ENCODE data around the gene PRSS50. TPM values are rescaled to one million over a fixed set of nuclear protein-coding genes. Genes with fewer than 3 reads are reported as not detected.

PRSS50 gene, protein sequence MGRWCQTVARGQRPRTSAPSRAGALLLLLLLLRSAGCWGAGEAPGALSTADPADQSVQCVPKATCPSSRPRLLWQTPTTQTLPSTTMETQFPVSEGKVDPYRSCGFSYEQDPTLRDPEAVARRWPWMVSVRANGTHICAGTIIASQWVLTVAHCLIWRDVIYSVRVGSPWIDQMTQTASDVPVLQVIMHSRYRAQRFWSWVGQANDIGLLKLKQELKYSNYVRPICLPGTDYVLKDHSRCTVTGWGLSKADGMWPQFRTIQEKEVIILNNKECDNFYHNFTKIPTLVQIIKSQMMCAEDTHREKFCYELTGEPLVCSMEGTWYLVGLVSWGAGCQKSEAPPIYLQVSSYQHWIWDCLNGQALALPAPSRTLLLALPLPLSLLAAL
- total RNA-seq = not detected

DNA sequence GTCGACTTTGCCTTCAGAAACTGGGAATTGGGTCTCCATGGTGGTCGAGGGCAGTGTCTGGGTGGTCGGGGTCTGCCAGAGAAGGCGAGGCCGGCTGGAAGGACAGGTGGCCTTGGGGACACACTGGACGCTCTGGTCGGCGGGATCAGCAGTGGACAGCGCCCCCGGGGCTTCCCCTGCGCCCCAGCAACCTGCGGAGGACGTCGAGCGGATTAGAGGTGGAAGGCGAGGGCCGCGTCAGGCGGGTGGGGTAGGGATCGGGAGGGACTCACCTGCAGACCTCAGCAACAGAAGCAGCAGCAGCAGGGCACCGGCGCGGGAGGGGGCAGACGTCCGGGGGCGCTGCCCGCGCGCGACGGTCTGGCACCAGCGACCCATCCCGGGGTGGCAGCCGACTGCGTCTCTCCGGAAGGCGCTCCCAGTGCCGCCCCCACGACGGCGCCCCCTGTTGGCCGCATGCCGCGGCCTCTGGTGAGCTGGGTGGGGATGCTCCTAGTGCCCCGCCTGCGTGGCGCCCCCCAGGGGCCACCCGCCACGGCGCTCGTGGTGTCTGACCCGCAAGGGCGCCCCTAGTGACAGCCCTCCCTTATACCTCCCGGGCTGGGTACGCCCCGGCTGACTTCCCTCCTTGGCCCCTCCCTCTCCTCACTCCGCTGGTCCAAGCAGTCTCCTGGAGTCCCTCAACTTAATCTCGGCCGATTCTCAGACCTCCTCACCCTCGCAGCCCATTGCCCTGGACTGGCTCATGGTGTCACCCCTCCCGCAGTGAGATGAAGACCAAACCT is at the start of gene PRSS50:
TSS of gene PRSS50 (minus strand) at position 423 of the 785 bp plus-strand sequence. CDS start at position 378, 45 bp downstream.
- no peak within 1 kb of the TSS for H3K27ac Mint-ChIP-seq
- ATAC-seq (peak; percentile 88), DNase-seq (peak; percentile 59)
- ChIA-PET POLR2A (no interaction called here), CTCF (interaction anchor here (1.0 to 1.7 kb wide), 4 partner anchors 15 to 192 kb away, joined by 3 to 4 read pairs (median 3); no protein-coding TSS in a partner anchor)
- H3K27me3 Mint-ChIP-seq = peaks cover 16% of the 10 kb centered on the region
- no peaks in the 10 kb centered on the region for H3K36me3 Mint-ChIP-seq (ENCODE audit: low read depth)
- H3K4me1 Mint-ChIP-seq (ENCODE audit: low read depth) = no peaks in the 10 kb centered on the region
- H3K4me3 Mint-ChIP-seq = no peak within 1 kb of the TSS
- TF ChIP-seq, protein P1, sequence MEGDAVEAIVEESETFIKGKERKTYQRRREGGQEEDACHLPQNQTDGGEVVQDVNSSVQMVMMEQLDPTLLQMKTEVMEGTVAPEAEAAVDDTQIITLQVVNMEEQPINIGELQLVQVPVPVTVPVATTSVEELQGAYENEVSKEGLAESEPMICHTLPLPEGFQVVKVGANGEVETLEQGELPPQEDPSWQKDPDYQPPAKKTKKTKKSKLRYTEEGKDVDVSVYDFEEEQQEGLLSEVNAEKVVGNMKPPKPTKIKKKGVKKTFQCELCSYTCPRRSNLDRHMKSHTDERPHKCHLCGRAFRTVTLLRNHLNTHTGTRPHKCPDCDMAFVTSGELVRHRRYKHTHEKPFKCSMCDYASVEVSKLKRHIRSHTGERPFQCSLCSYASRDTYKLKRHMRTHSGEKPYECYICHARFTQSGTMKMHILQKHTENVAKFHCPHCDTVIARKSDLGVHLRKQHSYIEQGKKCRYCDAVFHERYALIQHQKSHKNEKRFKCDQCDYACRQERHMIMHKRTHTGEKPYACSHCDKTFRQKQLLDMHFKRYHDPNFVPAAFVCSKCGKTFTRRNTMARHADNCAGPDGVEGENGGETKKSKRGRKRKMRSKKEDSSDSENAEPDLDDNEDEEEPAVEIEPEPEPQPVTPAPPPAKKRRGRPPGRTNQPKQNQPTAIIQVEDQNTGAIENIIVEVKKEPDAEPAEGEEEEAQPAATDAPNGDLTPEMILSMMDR (IDR thresholded peaks at IDR 0.05) = peak; percentile 77
- peaks cover 3% of the 10 kb centered on the region for H3K9me3 Mint-ChIP-seq
- intact Hi-C loops (cut with micrococcal nuclease) = no loop called here

DNA sequence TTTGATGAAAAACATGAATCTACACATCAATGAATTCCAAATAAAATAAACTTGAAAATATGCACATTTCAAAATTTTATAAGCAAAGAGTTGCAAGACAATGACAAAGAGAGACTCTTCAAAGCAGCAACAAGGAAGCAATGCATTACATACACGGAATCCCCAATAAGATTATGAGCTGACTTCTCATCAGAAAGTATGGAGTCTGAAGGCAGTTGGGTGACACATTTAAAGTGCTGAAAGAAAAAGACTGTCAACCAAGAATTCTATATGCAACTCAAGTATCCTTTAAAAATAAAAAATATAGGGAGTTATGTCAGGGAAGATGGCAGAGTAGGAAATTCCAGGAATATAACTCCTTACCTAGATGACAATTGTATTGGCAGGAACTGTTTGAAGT is 46.5 kb upstream of the PRSS50 start:
- ATAC-seq = no peak
- Mint-ChIP-seq H3K36me3 (ENCODE audit: low read depth) (peaks cover 3% of the 10 kb centered on the region), H3K27ac (no peak overlapping the region)

DNA sequence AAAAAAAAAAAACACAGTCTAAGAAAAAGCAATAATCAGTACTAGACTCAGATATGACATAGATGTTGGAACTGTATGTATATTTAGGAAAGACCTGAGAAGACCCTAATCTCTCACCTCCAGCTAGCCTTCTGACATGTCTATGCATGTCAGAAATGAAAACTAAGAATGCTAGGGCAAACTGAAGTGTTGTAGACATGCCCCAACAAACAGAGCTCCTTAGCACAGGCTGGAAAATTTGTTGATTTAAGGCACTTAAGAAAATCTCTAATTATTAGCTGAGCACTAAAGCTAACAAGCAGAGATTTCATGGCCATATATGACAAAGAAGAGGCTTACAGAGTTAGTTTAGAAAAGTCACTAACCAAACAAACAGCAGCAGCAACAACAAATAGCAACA is 45.5 kb upstream of the PRSS50 start:
- H3K4me3 Mint-ChIP-seq = no peak overlapping the region

More for the DNA sequence above, 46.5 kb upstream of the PRSS50 start:
- TF ChIP-seq, protein P1 (IDR thresholded peaks at IDR 0.05) = no peak
- ChIA-PET POLR2A (no interaction called here), CTCF (interaction anchor here (1.1 kb wide), 1 partner anchor 11 kb away, joined by 4 read pairs; no protein-coding TSS in a partner anchor)
- no peak overlapping the region for H3K4me3 Mint-ChIP-seq
- no peaks in the 10 kb centered on the region for H3K27me3 Mint-ChIP-seq
- no peaks in the 10 kb centered on the region for H3K4me1 Mint-ChIP-seq (ENCODE audit: low read depth)
- DNase-seq = no peak
- intact Hi-C loops (cut with micrococcal nuclease) = no loop called here
- H3K9me3 Mint-ChIP-seq = peaks cover 23% of the 10 kb centered on the region

DNA sequence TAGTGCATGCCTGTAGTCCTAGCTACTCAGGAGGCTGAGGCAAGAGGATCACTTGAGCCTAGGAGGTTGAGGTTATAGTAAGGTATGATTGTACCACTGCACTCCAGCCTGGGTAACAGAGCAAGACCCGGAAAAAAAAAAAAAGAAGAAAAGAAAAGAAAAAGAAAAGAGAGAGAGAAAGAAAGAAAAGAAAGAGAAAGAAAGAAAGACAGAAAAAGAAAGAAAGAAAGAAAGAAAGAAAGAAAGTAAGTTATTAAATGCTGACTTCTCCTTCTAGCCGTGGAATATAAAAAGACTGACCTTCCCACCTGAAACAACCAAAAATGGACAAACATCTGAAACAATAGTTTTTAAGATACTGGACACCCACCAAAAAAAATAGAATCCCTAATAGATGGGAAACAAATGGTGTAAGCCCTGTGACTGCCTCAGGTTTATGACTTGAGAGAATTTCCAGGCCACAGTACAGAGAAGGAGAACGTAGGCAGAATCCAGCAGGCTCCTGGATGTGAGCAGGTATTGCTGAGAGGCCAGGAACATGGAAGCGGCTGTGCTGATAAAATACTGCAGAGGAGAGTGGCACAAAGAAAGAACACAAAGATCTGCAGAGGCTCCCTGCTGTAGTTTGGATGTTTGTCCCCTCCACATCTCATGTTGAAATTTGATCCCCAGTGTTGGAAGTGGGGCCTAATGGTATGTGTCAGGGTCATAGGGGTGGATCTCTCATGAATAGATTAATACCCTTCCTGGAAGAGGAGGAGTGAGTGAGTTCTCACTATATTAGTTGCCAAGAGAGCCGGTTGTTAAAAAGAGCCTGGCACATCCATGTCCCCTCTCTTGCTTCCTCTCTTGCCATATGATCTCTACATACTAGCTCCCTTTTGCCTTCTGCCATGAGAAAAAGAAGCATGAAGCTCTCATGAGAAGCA is 41.8 kb upstream of the PRSS50 start:
- ATAC-seq (no peak), DNase-seq (no peak)
- ChIA-PET POLR2A (no interaction called here), CTCF (no interaction called here)
- H3K4me3 Mint-ChIP-seq = no peak overlapping the region
- no peaks in the 10 kb centered on the region for H3K4me1 Mint-ChIP-seq (ENCODE audit: low read depth)
- no peaks in the 10 kb centered on the region for H3K27me3 Mint-ChIP-seq
- TF ChIP-seq, protein P1 (IDR thresholded peaks at IDR 0.05) = no peak
- no peak overlapping the region for H3K27ac Mint-ChIP-seq
- intact Hi-C loops (cut with micrococcal nuclease) = no loop called here
- peaks cover 16% of the 10 kb centered on the region for H3K9me3 Mint-ChIP-seq
- H3K36me3 Mint-ChIP-seq (ENCODE audit: low read depth) = peaks cover 3% of the 10 kb centered on the region

More for the DNA sequence above, 45.5 kb upstream of the PRSS50 start:
- peaks cover 21% of the 10 kb centered on the region for H3K9me3 Mint-ChIP-seq
- peaks cover 3% of the 10 kb centered on the region for H3K36me3 Mint-ChIP-seq (ENCODE audit: low read depth)
- DNase-seq (no peak), ATAC-seq (no peak)
- CTCF ChIA-PET = no interaction called here
- no peaks in the 10 kb centered on the region for H3K4me1 Mint-ChIP-seq (ENCODE audit: low read depth)
- intact Hi-C loops (cut with micrococcal nuclease) = no loop called here
- no peak overlapping the region for H3K27ac Mint-ChIP-seq
- POLR2A ChIA-PET = interaction anchor here (0.5 kb wide), 1 partner anchor 974 kb away, joined by 3 read pairs; no protein-coding TSS in a partner anchor
- TF ChIP-seq, protein P1 (IDR thresholded peaks at IDR 0.05) = no peak
- no peaks in the 10 kb centered on the region for H3K27me3 Mint-ChIP-seq
